HCT116 (cell line): ENCODE data around the gene PSMA1. TPM values are rescaled to one million over a fixed set of nuclear protein-coding genes. Genes with fewer than 3 reads are reported as not detected.

Experiments
- ATAC-seq: fragments of 200-7000 bp; cut with Tn5 transposase; 2 replicates; pipeline ENCODE4 v1.9.1; 2020; ENCODE audit warnings: mild to moderate bottlenecking, moderate library complexity
- BruUV-seq: library from RNA; stranded (reverse); fragments of 400-500 nt; replicated peaks from 2 replicates; lab custom pipeline; 2021; lab: Mats Ljungman, UMichigan
- CTCF ChIA-PET: fragments of 300-600 bp; sonication (Branson Sonifier 250); formaldehyde crosslinking; loops from one replicate; lab custom pipeline; 2021; ENCODE audit warnings: antibody characterized with exemption; lab: Charles Lee
- POLR2A ChIA-PET: fragments of 300-600, 350-600 bp; sonication (Branson Sonifier 250); formaldehyde crosslinking; loops from one replicate; lab custom pipeline; 2021; ENCODE audit warnings: antibody characterized with exemption; lab: Charles Lee
- RAD21 ChIA-PET, 2 experiments: fragments of 300-600 bp; sonication (Branson Sonifier 250); formaldehyde crosslinking; loops; one replicate each; lab custom pipeline; 2023; ENCODE audit warnings: low total read pairs in 2 of 2; ENCODE audit not compliant: uncharacterized antibody in 2 of 2, unreplicated experiment in 2 of 2, low non-redundant PET in 1 of 2; lab: Charles Lee
- DNase-seq: peaks from one replicate; pipeline ENCODE4 v3.0.0-alpha.2; 2010; ENCODE audit warnings: low read depth, low spot score
- H2AFZ ChIP-seq: fragments of 200-600 bp; shearing (Covaris generic), sonication (generic); 2 replicates; pipeline ENCODE4 v1.6.1; 2017; ENCODE audit warnings: low read depth, mixed run types, mixed read lengths, antibody characterized with exemption, low read length; ENCODE audit not compliant: poor library complexity, severe bottlenecking
- H3K27ac ChIP-seq: 2 replicates; pipeline ENCODE4 v1.5.1; 2012; ENCODE audit warnings: low read depth, low read length
- H3K27me3 ChIP-seq: fragments of 200-600 bp; sonication (generic); 2 replicates; pipeline ENCODE4 v1.6.1; 2016; ENCODE audit warnings: mixed run types, low read length, mixed read lengths; ENCODE audit not compliant: insufficient read depth
- H3K36me3 ChIP-seq, 2 experiments: fragments of 200-500 bp in 1 of 2; fragments of 200-600 bp in 1 of 2; sonication (Bioruptor generic) in 1 of 2; sonication (generic) in 1 of 2; 2 replicates each; pipeline versions ENCODE4 v1.5.1 to v1.6.1; 2014 to 2016; ENCODE audit warnings: low read length in 2 of 2, inconsistent platforms in 1 of 2, mixed read lengths in 1 of 2, mixed run types in 1 of 2; ENCODE audit not compliant: insufficient read depth in 2 of 2, control insufficient read depth in 1 of 2
- H3K4me1 ChIP-seq, 2 experiments: fragments of 200-600 bp in 1 of 2; sonication (generic) in 1 of 2; 2 replicates each; pipeline versions ENCODE4 v1.5.1 to v1.6.1; 2012 to 2017; ENCODE audit warnings: low read length in 2 of 2, inconsistent platforms in 1 of 2, mild to moderate bottlenecking in 1 of 2, mixed read lengths in 1 of 2, mixed run types in 1 of 2, moderate library complexity in 1 of 2; ENCODE audit not compliant: insufficient read depth in 2 of 2, control insufficient read depth in 1 of 2
- H3K4me2 ChIP-seq: fragments of 200-600 bp; sonication (generic); 2 replicates; pipeline ENCODE4 v1.6.1; 2017; ENCODE audit warnings: mixed run types, low read length, mixed read lengths
- H3K4me3 ChIP-seq, 2 experiments: fragments of 200-600 bp in 1 of 2; sonication (generic) in 1 of 2; replicated peaks in 1 of 2; 2 replicates each; pipeline ENCODE4 v1.5.1; 2011 to 2016; ENCODE audit warnings: low read length in 2 of 2, control low read depth in 1 of 2, low read depth in 1 of 2, mild to moderate bottlenecking in 1 of 2, mixed read lengths in 1 of 2, mixed run types in 1 of 2
- H3K79me2 ChIP-seq: fragments of 200-600 bp; sonication (generic); 2 replicates; pipeline ENCODE4 v1.6.1; 2017; ENCODE audit warnings: mild to moderate bottlenecking, mixed run types, low read length, moderate library complexity, mixed read lengths; ENCODE audit not compliant: insufficient read depth
- H3K9ac ChIP-seq: fragments of 200-600 bp; sonication (generic); 2 replicates; pipeline ENCODE4 v1.6.1; 2016; ENCODE audit warnings: low read length, mixed read lengths
- H3K9me2 ChIP-seq: fragments of 200-600 bp; sonication (generic), shearing (Covaris generic); 2 replicates; pipeline ENCODE4 v1.6.1; 2017; ENCODE audit warnings: mixed run types, mild to moderate bottlenecking, moderate library complexity; ENCODE audit not compliant: insufficient read depth
- H3K9me3 ChIP-seq, 2 experiments: fragments of 200-500 bp in 1 of 2; fragments of 200-600 bp in 1 of 2; sonication (Bioruptor generic) in 1 of 2; sonication (generic) in 1 of 2; 2 replicates each; pipeline ENCODE4 v1.6.1; 2014 to 2017; ENCODE audit warnings: low read length in 2 of 2, mixed read lengths in 2 of 2, inconsistent platforms in 1 of 2, low read depth in 1 of 2, mild to moderate bottlenecking in 1 of 2, mixed run types in 1 of 2, moderate library complexity in 1 of 2; ENCODE audit not compliant: control insufficient read depth in 1 of 2, insufficient read depth in 1 of 2
- H4K20me1 ChIP-seq: fragments of 200-600 bp; sonication (generic), shearing (Covaris generic); 2 replicates; pipeline ENCODE4 v1.6.1; 2017; ENCODE audit warnings: mixed run types, mild to moderate bottlenecking, moderate library complexity; ENCODE audit not compliant: insufficient read depth
- CBX3 ChIP-seq: IDR thresholded peaks from 2 replicates; pipeline ENCODE4 v1.6.1; 2012; ENCODE audit warnings: low read depth
- CEBPB ChIP-seq: IDR thresholded peaks from 2 replicates; pipeline ENCODE4 v1.6.1; 2012; ENCODE audit warnings: low read depth
- EZH2 ChIP-seq: fragments of 200-600 bp; sonication (generic); IDR thresholded peaks from 2 replicates; pipeline ENCODE4 v1.6.1; 2017; ENCODE audit warnings: antibody characterized with exemption, mixed run types
- EZH2phosphoT487 ChIP-seq: fragments of 200-600 bp; IDR thresholded peaks from 2 replicates; pipeline ENCODE4 v1.6.1; 2018; ENCODE audit warnings: antibody characterized with exemption, borderline replicate concordance
- FOSL1 ChIP-seq: IDR thresholded peaks from 2 replicates; pipeline ENCODE4 v1.6.1; 2012; ENCODE audit warnings: low read depth
- POLR2A ChIP-seq: IDR thresholded peaks from 2 replicates; pipeline ENCODE4 v1.7.0; 2011; ENCODE audit warnings: borderline replicate concordance; ENCODE audit not compliant: insufficient read depth, insufficient read length; ENCODE audit errors: extremely low read depth
- POLR2AphosphoS5 ChIP-seq: IDR thresholded peaks from 2 replicates; pipeline ENCODE4 v1.6.1; 2011; ENCODE audit warnings: mild to moderate bottlenecking, low read depth, low read length, moderate library complexity
- RAD21 ChIP-seq: IDR thresholded peaks from 2 replicates; pipeline ENCODE4 v1.6.1; 2012; ENCODE audit warnings: low read depth, mild to moderate bottlenecking
- SIN3A ChIP-seq: IDR thresholded peaks from 2 replicates; pipeline ENCODE4 v1.6.1; 2012; ENCODE audit warnings: low read depth
- SP1 ChIP-seq: IDR thresholded peaks from 2 replicates; pipeline ENCODE4 v1.6.1; 2012; ENCODE audit warnings: low read depth
- TCF7L2 ChIP-seq: IDR thresholded peaks from 2 replicates; pipeline ENCODE4 v1.7.0; 2011; ENCODE audit warnings: borderline replicate concordance, inconsistent platforms; ENCODE audit not compliant: insufficient read depth, insufficient read length; ENCODE audit errors: extremely low read depth
- YY1 ChIP-seq: IDR thresholded peaks from 2 replicates; pipeline ENCODE4 v1.6.1; 2011; ENCODE audit warnings: low read length, low read depth, moderate library complexity, mild to moderate bottlenecking; ENCODE audit not compliant: insufficient replicate concordance; ENCODE audit errors: extremely low read depth
- ZFX ChIP-seq: fragments of 450-650 bp; IDR thresholded peaks from 2 replicates; pipeline ENCODE4 v1.6.1; 2017
- ZNF274 ChIP-seq: fragments of 200-500 bp; sonication (Bioruptor generic); IDR thresholded peaks from 2 replicates; pipeline ENCODE4 v1.6.1; 2014; ENCODE audit warnings: mild to moderate bottlenecking, low read depth, low read length, inconsistent platforms
- intact Hi-C: fragments of 100-400 bp; cut with micrococcal nuclease; formaldehyde crosslinking; loops from 2 replicates; pipeline ENCODE4 v1.10.0; 2022
- total RNA-seq: library from RNA; stranded (reverse); gene quantifications from one replicate; pipeline ENCODE4 v1.2.1, GENCODE V29; 2021; ENCODE audit not compliant: unreplicated experiment
- TF ChIP-seq, protein P1 (sequence below): IDR thresholded peaks from 2 replicates; pipeline ENCODE4 v1.6.1; 2012
- TF ChIP-seq, protein P2 (sequence below), 3 experiments: fragments of 200-600 bp in 1 of 3; sonication (generic) in 1 of 3; IDR thresholded peaks in 2 of 3; conservative IDR thresholded peaks in 1 of 3; 2 replicates each; pipeline ENCODE4 v1.5.1; 2012 to 2017; ENCODE audit warnings: low read depth in 2 of 3, low read length in 2 of 3, antibody characterized with exemption in 1 of 3, borderline replicate concordance in 1 of 3, control low read depth in 1 of 3, mild to moderate bottlenecking in 1 of 3, mixed read lengths in 1 of 3, mixed run types in 1 of 3, moderate library complexity in 1 of 3; ENCODE audit not compliant: insufficient read depth in 1 of 3
- TF ChIP-seq, protein P3 (sequence below): IDR thresholded peaks from 2 replicates; pipeline ENCODE4 v1.6.1; 2011; ENCODE audit warnings: mild to moderate bottlenecking, low read length, moderate library complexity; ENCODE audit not compliant: insufficient replicate concordance; ENCODE audit errors: extremely low read depth
- TF ChIP-seq, protein P4 (sequence below): IDR thresholded peaks from 2 replicates; pipeline ENCODE4 v1.6.1; 2012; ENCODE audit warnings: low read depth
- TF ChIP-seq, protein P5 (sequence below): IDR thresholded peaks from 2 replicates; pipeline ENCODE4 v1.6.1; 2012

PSMA1 gene
- total RNA-seq, 1 experiment from 2014 or later, result 211 TPM

DNA sequence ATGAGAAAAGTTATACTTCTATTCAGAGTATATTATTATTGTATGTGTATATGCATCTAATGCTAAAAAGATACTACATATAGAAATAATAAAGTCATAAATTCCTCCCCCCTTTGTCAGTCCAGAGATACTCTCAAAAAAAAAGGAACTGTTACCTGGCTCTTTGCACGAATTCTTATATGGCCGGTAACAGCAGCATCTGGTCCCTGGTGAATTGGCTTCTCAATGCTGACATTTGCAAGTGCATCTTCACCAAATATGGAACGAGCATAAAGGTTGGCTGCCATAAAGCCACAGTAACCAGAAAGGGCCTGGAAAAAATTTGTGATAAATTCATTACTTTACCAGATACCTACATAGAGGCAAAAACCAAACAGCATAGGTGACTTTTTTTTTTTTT lies 61.8 kb downstream of the PSMA1 start:
- TF ChIP-seq, protein P1, sequence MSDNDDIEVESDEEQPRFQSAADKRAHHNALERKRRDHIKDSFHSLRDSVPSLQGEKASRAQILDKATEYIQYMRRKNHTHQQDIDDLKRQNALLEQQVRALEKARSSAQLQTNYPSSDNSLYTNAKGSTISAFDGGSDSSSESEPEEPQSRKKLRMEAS, result no peak
- TF ChIP-seq RAD21, result no peak
- TF ChIP-seq, protein P2, sequence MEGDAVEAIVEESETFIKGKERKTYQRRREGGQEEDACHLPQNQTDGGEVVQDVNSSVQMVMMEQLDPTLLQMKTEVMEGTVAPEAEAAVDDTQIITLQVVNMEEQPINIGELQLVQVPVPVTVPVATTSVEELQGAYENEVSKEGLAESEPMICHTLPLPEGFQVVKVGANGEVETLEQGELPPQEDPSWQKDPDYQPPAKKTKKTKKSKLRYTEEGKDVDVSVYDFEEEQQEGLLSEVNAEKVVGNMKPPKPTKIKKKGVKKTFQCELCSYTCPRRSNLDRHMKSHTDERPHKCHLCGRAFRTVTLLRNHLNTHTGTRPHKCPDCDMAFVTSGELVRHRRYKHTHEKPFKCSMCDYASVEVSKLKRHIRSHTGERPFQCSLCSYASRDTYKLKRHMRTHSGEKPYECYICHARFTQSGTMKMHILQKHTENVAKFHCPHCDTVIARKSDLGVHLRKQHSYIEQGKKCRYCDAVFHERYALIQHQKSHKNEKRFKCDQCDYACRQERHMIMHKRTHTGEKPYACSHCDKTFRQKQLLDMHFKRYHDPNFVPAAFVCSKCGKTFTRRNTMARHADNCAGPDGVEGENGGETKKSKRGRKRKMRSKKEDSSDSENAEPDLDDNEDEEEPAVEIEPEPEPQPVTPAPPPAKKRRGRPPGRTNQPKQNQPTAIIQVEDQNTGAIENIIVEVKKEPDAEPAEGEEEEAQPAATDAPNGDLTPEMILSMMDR (IDR thresholded peaks at IDR 0.05 in 2 of 3, conservative IDR thresholded peaks at IDR 0.05 in 1 of 3; ENCODE audit: borderline replicate concordance in 1 of 3, insufficient read depth in 1 of 3, low read depth in 2 of 3, low read length in 2 of 3), result no peak
- TF ChIP-seq, protein P3, sequence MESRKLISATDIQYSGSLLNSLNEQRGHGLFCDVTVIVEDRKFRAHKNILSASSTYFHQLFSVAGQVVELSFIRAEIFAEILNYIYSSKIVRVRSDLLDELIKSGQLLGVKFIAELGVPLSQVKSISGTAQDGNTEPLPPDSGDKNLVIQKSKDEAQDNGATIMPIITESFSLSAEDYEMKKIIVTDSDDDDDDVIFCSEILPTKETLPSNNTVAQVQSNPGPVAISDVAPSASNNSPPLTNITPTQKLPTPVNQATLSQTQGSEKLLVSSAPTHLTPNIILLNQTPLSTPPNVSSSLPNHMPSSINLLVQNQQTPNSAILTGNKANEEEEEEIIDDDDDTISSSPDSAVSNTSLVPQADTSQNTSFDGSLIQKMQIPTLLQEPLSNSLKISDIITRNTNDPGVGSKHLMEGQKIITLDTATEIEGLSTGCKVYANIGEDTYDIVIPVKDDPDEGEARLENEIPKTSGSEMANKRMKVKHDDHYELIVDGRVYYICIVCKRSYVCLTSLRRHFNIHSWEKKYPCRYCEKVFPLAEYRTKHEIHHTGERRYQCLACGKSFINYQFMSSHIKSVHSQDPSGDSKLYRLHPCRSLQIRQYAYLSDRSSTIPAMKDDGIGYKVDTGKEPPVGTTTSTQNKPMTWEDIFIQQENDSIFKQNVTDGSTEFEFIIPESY, result no peak
- TF ChIP-seq POLR2AphosphoS5, result no peak
- TF ChIP-seq, protein P4, sequence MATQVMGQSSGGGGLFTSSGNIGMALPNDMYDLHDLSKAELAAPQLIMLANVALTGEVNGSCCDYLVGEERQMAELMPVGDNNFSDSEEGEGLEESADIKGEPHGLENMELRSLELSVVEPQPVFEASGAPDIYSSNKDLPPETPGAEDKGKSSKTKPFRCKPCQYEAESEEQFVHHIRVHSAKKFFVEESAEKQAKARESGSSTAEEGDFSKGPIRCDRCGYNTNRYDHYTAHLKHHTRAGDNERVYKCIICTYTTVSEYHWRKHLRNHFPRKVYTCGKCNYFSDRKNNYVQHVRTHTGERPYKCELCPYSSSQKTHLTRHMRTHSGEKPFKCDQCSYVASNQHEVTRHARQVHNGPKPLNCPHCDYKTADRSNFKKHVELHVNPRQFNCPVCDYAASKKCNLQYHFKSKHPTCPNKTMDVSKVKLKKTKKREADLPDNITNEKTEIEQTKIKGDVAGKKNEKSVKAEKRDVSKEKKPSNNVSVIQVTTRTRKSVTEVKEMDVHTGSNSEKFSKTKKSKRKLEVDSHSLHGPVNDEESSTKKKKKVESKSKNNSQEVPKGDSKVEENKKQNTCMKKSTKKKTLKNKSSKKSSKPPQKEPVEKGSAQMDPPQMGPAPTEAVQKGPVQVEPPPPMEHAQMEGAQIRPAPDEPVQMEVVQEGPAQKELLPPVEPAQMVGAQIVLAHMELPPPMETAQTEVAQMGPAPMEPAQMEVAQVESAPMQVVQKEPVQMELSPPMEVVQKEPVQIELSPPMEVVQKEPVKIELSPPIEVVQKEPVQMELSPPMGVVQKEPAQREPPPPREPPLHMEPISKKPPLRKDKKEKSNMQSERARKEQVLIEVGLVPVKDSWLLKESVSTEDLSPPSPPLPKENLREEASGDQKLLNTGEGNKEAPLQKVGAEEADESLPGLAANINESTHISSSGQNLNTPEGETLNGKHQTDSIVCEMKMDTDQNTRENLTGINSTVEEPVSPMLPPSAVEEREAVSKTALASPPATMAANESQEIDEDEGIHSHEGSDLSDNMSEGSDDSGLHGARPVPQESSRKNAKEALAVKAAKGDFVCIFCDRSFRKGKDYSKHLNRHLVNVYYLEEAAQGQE, result no peak
- no peak for TF ChIP-seq CEBPB
- no peak for TF ChIP-seq EZH2phosphoT487
- TF ChIP-seq SIN3A, result no peak
- no peak for TF ChIP-seq ZNF274
- TF ChIP-seq, protein P5, sequence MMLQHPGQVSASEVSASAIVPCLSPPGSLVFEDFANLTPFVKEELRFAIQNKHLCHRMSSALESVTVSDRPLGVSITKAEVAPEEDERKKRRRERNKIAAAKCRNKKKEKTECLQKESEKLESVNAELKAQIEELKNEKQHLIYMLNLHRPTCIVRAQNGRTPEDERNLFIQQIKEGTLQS, result no peak
- TF ChIP-seq EZH2, result no peak
- no peak for TF ChIP-seq YY1
- TF ChIP-seq FOSL1, result no peak
- TF ChIP-seq POLR2A, result no peak
- TF ChIP-seq TCF7L2, result no peak
- TF ChIP-seq SP1, result no peak
- no peak for TF ChIP-seq CBX3
- no peak for TF ChIP-seq ZFX
- no peak for ATAC-seq
- no peaks in the 10 kb centered on the region for H3K9me2 ChIP-seq
- no peak overlapping the region for H2AFZ ChIP-seq
- RAD21 ChIA-PET, result no interaction called here
- CTCF ChIA-PET, result no interaction called here
- peaks cover 16 to 42% of the 10 kb centered on the region in 2 experiments for H3K36me3 ChIP-seq
- H3K4me1 ChIP-seq, result no peaks in the 10 kb centered on the region
- POLR2A ChIA-PET, result no interaction called here
- no peaks in the 10 kb centered on the region for H4K20me1 ChIP-seq
- no TSS peak for BruUV-seq
- H3K9me3 ChIP-seq, result no peaks in the 10 kb centered on the region
- no peaks in the 10 kb centered on the region for H3K79me2 ChIP-seq
- no peaks in the 10 kb centered on the region for H3K27me3 ChIP-seq
- no peak overlapping the region for H3K27ac ChIP-seq
- intact Hi-C loops, result no loop called here
- DNase-seq, result no peak
- no peak overlapping the region for H3K9ac ChIP-seq
- H3K4me2 ChIP-seq, result no peak overlapping the region
- no peak overlapping the region for H3K4me3 ChIP-seq
